K562 (cell line): ENCODE measurements around the gene FETUB.

Experiments used
- CTCF ChIP-seq, 3 experiments: IDR thresholded peaks in 2 of 3; conservative IDR thresholded peaks in 1 of 3; 2 replicates each; pipeline ENCODE4 v1.5.1; 2011 to 2012; ENCODE audit warnings: low read length in 3 of 3, mild to moderate bottlenecking in 3 of 3, control low read depth in 2 of 3, improper control_type of control experiment in 1 of 3, inconsistent platforms in 1 of 3, low read depth in 1 of 3, mixed read lengths in 1 of 3, moderate library complexity in 1 of 3; ENCODE audit not compliant: insufficient read depth in 2 of 3
- POLR2A ChIP-seq: fragments of 450-650 bp; conservative IDR thresholded peaks from 2 replicates; pipeline ENCODE4 v1.6.1; 2016
- ZFP36 ChIP-seq: fragments of 150-350 bp; IDR thresholded peaks from 2 replicates; pipeline ENCODE4 v1.6.1; 2018; ENCODE audit warnings: low read length, low read depth; ENCODE audit not compliant: partially characterized antibody

- TF ChIP-seq POLR2A (no peak), ZFP36 (no peak), CTCF (IDR thresholded peaks at IDR 0.05 in 2 of 3, conservative IDR thresholded peaks at IDR 0.05 in 1 of 3; ENCODE audit: insufficient read depth in 2 of 3, low read depth in 1 of 3, low read length in 3 of 3) (no peak)
Observed at GRCh38 chr3:186700267-186700666, 60.1 kb downstream of the FETUB start.
